Measurements from ENCODE around the gene ZFAND3. TPM values are rescaled to one million over a fixed set of nuclear protein-coding genes. Genes with fewer than 3 reads are reported as not detected.

Gene ZFAND3
- polyA plus RNA-seq, 1 donor from 2014 or later = 19.7 TPM

GRCh38 chr6:37983720-37984501, 164.4 kb downstream of the ZFAND3 start:
- no peaks in the 10 kb centered on the region for H3K36me3 ChIP-seq (ENCODE audit: insufficient read depth, low read length)
- no peak overlapping the region for H2AFZ ChIP-seq (ENCODE audit: low read depth, low read length)
- no peaks in the 10 kb centered on the region for H4K20me1 ChIP-seq (ENCODE audit: insufficient read depth)
- no peak overlapping the region for H3K27ac ChIP-seq (ENCODE audit: low read length)
- H3K9me2 ChIP-seq (ENCODE audit: insufficient read depth, low read length) = no peaks in the 10 kb centered on the region
- H3K9ac ChIP-seq (ENCODE audit: low read length) = no peak overlapping the region
- no peaks in the 10 kb centered on the region for H3K27me3 ChIP-seq (ENCODE audit: insufficient read depth, low read depth, low read length)
- TF ChIP-seq POLR2AphosphoS5 (IDR thresholded peaks at IDR 0.05) = no peak
- no peak for TF ChIP-seq EP300 (conservative IDR thresholded peaks at IDR 0.05; ENCODE audit: poor library complexity, severe bottlenecking)
- no peak for TF ChIP-seq RAD21 (conservative IDR thresholded peaks at IDR 0.05)
- no peak for TF ChIP-seq CTCF (IDR thresholded peaks at IDR 0.05; ENCODE audit: poor library complexity, severe bottlenecking)
- TF ChIP-seq EZH2 (IDR thresholded peaks at IDR 0.05; ENCODE audit: borderline replicate concordance, insufficient read depth, low read length, poor library complexity, severe bottlenecking) = no peak
- no peak for TF ChIP-seq TAF1 (IDR thresholded peaks at IDR 0.05; ENCODE audit: low read depth)
- no peak for TF ChIP-seq MXI1 (conservative IDR thresholded peaks at IDR 0.05; ENCODE audit: poor library complexity, severe bottlenecking)
- H3K4me2 ChIP-seq (ENCODE audit: low read length) = no peak overlapping the region
- no peaks in the 10 kb centered on the region for H3F3A ChIP-seq (ENCODE audit: insufficient read depth, low read length, poor library complexity, severe bottlenecking)
- peaks cover 44% of the 10 kb centered on the region for H3K79me2 ChIP-seq (replicated peaks; ENCODE audit: insufficient read depth, low read length)
- no peaks in the 10 kb centered on the region for H3K9me3 ChIP-seq (ENCODE audit: low read length)
- H3K4me3 ChIP-seq (ENCODE audit: low read length) = no peak overlapping the region

GRCh38 chr6:37984578-37984977, 165.1 kb downstream of the ZFAND3 start:
- H3K27ac ChIP-seq (ENCODE audit: low read length) = no peak overlapping the region
- no peaks in the 10 kb centered on the region for H4K20me1 ChIP-seq (ENCODE audit: insufficient read depth)
- H3F3A ChIP-seq (ENCODE audit: insufficient read depth, low read length, poor library complexity, severe bottlenecking) = no peaks in the 10 kb centered on the region
- H3K9me3 ChIP-seq (ENCODE audit: low read length) = no peaks in the 10 kb centered on the region
- peaks cover 37% of the 10 kb centered on the region for H3K79me2 ChIP-seq (replicated peaks; ENCODE audit: insufficient read depth, low read length)
- no peak overlapping the region for H3K4me3 ChIP-seq (ENCODE audit: low read length)
- no peaks in the 10 kb centered on the region for H3K27me3 ChIP-seq (ENCODE audit: insufficient read depth, low read depth, low read length)
- H3K36me3 ChIP-seq (ENCODE audit: insufficient read depth, low read length) = no peaks in the 10 kb centered on the region
- H3K9me2 ChIP-seq (ENCODE audit: insufficient read depth, low read length) = no peaks in the 10 kb centered on the region
- H2AFZ ChIP-seq (ENCODE audit: low read depth, low read length) = no peak overlapping the region
- TF ChIP-seq RAD21 (conservative IDR thresholded peaks at IDR 0.05) (no peak), MXI1 (conservative IDR thresholded peaks at IDR 0.05; ENCODE audit: poor library complexity, severe bottlenecking) (no peak), POLR2AphosphoS5 (IDR thresholded peaks at IDR 0.05) (no peak), TAF1 (IDR thresholded peaks at IDR 0.05; ENCODE audit: low read depth) (no peak), EP300 (conservative IDR thresholded peaks at IDR 0.05; ENCODE audit: poor library complexity, severe bottlenecking) (no peak), CTCF (IDR thresholded peaks at IDR 0.05; ENCODE audit: poor library complexity, severe bottlenecking) (no peak), EZH2 (IDR thresholded peaks at IDR 0.05; ENCODE audit: borderline replicate concordance, insufficient read depth, low read length, poor library complexity, severe bottlenecking) (no peak), SMC3 (conservative IDR thresholded peaks at IDR 0.05; ENCODE audit: poor library complexity) (no peak)
- TF ChIP-seq, protein P1, sequence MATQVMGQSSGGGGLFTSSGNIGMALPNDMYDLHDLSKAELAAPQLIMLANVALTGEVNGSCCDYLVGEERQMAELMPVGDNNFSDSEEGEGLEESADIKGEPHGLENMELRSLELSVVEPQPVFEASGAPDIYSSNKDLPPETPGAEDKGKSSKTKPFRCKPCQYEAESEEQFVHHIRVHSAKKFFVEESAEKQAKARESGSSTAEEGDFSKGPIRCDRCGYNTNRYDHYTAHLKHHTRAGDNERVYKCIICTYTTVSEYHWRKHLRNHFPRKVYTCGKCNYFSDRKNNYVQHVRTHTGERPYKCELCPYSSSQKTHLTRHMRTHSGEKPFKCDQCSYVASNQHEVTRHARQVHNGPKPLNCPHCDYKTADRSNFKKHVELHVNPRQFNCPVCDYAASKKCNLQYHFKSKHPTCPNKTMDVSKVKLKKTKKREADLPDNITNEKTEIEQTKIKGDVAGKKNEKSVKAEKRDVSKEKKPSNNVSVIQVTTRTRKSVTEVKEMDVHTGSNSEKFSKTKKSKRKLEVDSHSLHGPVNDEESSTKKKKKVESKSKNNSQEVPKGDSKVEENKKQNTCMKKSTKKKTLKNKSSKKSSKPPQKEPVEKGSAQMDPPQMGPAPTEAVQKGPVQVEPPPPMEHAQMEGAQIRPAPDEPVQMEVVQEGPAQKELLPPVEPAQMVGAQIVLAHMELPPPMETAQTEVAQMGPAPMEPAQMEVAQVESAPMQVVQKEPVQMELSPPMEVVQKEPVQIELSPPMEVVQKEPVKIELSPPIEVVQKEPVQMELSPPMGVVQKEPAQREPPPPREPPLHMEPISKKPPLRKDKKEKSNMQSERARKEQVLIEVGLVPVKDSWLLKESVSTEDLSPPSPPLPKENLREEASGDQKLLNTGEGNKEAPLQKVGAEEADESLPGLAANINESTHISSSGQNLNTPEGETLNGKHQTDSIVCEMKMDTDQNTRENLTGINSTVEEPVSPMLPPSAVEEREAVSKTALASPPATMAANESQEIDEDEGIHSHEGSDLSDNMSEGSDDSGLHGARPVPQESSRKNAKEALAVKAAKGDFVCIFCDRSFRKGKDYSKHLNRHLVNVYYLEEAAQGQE (IDR thresholded peaks at IDR 0.05; ENCODE audit: borderline replicate concordance) = no peak
- no peak overlapping the region for H3K9ac ChIP-seq (ENCODE audit: low read length)
- no peak overlapping the region for H3K4me2 ChIP-seq (ENCODE audit: low read length)

All from neural cell (in vitro differentiated cells).